Regular cardiac myocyte (primary cell): ENCODE data around the gene TMEM50A. TPM values are rescaled to one million over a fixed set of nuclear protein-coding genes. Genes with fewer than 3 reads are reported as not detected.

Experiments
- total RNA-seq: library from RNA; depleted of rRNA; stranded (reverse); fragments of >200 nt; gene quantifications from 2 replicates; pipeline ENCODE4 v1.2.3, GENCODE V29; 2014

The TMEM50A gene
- 172 and 197 TPM in 2 replicates for total RNA-seq

GRCh38 chr1:25338188-25338981 is at the start of gene TMEM50A:
TMEM50A (plus strand) TSS chr1:25338334; CDS start chr1:25340487, 2,153 bp downstream.

Other genes with a start within 250 kb of the TMEM50A start
- 32.4 and 52.1 TPM in 2 replicates for gene SYF2, start 105.8 kb upstream of the TMEM50A start, total RNA-seq
- 101 and 162 TPM in 2 replicates for gene RSRP1, start 90.9 kb upstream of the TMEM50A start, total RNA-seq
- gene RHD, start 65.8 kb upstream of the TMEM50A start, total RNA-seq = under 0.01 TPM in 1 of 2 replicates, not detected in the other
- gene RHCE, start 82.5 kb downstream of the TMEM50A start, total RNA-seq = 1.2 and 1.7 TPM in 2 replicates
- 15.0 and 17.5 TPM in 2 replicates for gene MACO1, start 92.6 kb downstream of the TMEM50A start, total RNA-seq
- gene LDLRAP1, start 205.3 kb downstream of the TMEM50A start, total RNA-seq = 21.1 and 21.7 TPM in 2 replicates